Panc1 (cell line): Measurements from ENCODE around the gene MAP1LC3A.

Experiments
- CTCF ChIP-seq: fragments of 450-650 bp; IDR thresholded peaks from 2 replicates; pipeline ENCODE4 v1.5.1; 2017; ENCODE audit warnings: mild to moderate bottlenecking
- POLR2AphosphoS5 ChIP-seq: IDR thresholded peaks from 2 replicates; pipeline ENCODE4 v1.6.1; 2012; ENCODE audit warnings: mild to moderate bottlenecking, low read depth, low read length, moderate library complexity
- SIN3A ChIP-seq: IDR thresholded peaks from 2 replicates; pipeline ENCODE4 v1.6.1; 2012; ENCODE audit warnings: low read depth, mild to moderate bottlenecking, low read length, moderate library complexity, borderline replicate concordance; ENCODE audit not compliant: insufficient read depth

GRCh38 chr20:34595377-34596184 is 37.1 kb downstream of the MAP1LC3A start:
- no peak for TF ChIP-seq POLR2AphosphoS5
- no peak for TF ChIP-seq CTCF
- TF ChIP-seq SIN3A: no peak
